ENCODE data around the gene LRSAM1.
A peak's percentile ranks its signal among the peaks of the same experiment; 100 is the strongest.

DNA sequence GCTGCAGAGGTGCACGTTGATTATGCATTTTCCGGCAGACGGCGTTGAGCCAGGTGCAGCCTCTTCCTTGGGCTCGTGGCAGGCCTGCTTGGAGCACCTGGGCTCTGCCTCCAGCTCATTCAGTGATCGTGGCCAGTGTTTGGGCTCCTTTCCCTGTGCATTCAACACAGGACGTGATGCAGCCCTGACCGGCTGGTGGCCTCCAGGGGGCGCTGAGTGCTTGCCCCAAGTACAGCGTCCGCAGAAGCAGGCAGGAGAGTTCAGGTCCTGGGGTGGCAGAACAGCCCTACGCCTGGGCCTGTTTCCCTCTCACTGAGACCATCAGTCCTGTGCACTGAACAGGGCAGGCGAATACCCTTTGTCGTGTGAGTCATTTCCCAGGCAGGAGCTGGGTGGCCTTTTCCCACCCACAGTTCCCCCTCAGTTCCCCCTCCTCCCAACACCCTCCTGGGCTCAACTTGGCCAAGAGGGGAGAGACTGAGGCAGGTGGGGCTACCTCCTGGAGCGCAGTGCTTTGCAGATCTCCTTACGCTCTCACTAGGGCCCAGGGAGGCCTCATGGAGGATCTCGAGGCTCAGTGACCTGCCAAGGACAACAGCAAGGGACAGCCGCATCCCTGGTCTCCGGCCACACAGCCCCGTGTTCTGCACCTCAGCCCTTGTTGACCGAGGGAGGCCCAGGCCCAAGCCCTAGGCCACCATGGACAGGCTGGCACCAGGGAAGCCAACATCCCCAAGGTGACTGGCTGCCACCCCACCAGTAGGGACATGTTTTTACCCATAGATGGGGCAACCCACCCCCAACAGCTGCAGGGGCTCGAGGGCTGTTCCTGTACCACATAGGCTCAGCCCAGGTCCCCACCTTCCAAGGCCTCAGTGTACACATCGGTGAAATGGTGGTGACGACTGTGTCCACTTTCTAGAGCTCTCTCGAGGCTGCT, 52.9 kb downstream of the LRSAM1 start:
- TF ChIP-seq, protein P1, sequence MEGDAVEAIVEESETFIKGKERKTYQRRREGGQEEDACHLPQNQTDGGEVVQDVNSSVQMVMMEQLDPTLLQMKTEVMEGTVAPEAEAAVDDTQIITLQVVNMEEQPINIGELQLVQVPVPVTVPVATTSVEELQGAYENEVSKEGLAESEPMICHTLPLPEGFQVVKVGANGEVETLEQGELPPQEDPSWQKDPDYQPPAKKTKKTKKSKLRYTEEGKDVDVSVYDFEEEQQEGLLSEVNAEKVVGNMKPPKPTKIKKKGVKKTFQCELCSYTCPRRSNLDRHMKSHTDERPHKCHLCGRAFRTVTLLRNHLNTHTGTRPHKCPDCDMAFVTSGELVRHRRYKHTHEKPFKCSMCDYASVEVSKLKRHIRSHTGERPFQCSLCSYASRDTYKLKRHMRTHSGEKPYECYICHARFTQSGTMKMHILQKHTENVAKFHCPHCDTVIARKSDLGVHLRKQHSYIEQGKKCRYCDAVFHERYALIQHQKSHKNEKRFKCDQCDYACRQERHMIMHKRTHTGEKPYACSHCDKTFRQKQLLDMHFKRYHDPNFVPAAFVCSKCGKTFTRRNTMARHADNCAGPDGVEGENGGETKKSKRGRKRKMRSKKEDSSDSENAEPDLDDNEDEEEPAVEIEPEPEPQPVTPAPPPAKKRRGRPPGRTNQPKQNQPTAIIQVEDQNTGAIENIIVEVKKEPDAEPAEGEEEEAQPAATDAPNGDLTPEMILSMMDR (optimal IDR thresholded peaks at IDR 0.05 in 1 of 3, IDR thresholded peaks at IDR 0.05 in 1 of 3, conservative IDR thresholded peaks at IDR 0.05 in 1 of 3; ENCODE audit: extremely low read depth in 1 of 3, insufficient read depth in 2 of 3, low read length in 3 of 3): peak; percentile 86 to 95 (median 91)
- TF ChIP-seq EZH2 (IDR thresholded peaks at IDR 0.05; ENCODE audit: low read length): no peak
